MM.1S (cell line): ENCODE results near the gene ZMYND15.

ENCODE experiments used
- DNase-seq: peaks from one replicate; pipeline ENCODE4 v3.0.0-alpha.2; 2015
- H2AFZ ChIP-seq: fragments of 300-600 bp; sonication (generic); 2 replicates; pipeline ENCODE4 v1.6.0; 2016; ENCODE audit warnings: antibody characterized with exemption, low read length
- H3F3A ChIP-seq: fragments of 300-600 bp; sonication (generic); 2 replicates; pipeline ENCODE4 v1.6.1; 2016; ENCODE audit warnings: mild to moderate bottlenecking, antibody characterized with exemption, low read length, moderate library complexity, mixed read lengths; ENCODE audit not compliant: insufficient read depth
- H3K27ac ChIP-seq: fragments of 300-600 bp; sonication (generic); 2 replicates; pipeline ENCODE4 v1.5.1; 2016; ENCODE audit warnings: mild to moderate bottlenecking, low read length
- H3K27me3 ChIP-seq: fragments of 300-600 bp; sonication (generic); replicated peaks from 2 replicates; pipeline ENCODE4 v1.6.0; 2016; ENCODE audit warnings: low read length; ENCODE audit not compliant: insufficient read depth
- H3K36me3 ChIP-seq: fragments of 300-600 bp; sonication (generic); replicated peaks from 2 replicates; pipeline ENCODE4 v1.6.1; 2016; ENCODE audit warnings: mild to moderate bottlenecking, low read length, mixed read lengths; ENCODE audit not compliant: insufficient read depth
- H3K4me1 ChIP-seq: fragments of 300-600 bp; sonication (generic); 2 replicates; pipeline ENCODE4 v1.6.1; 2016; ENCODE audit warnings: low read length, mixed read lengths
- H3K4me2 ChIP-seq: fragments of 300-600 bp; sonication (generic); 2 replicates; pipeline ENCODE4 v1.6.0; 2016; ENCODE audit warnings: low read depth, low read length
- H3K4me3 ChIP-seq: fragments of 300-600 bp; sonication (generic); 2 replicates; pipeline ENCODE4 v1.5.1; 2016; ENCODE audit warnings: low read length, mixed read lengths
- H3K79me2 ChIP-seq: fragments of 300-600 bp; sonication (generic); 2 replicates; pipeline ENCODE4 v1.6.1; 2016; ENCODE audit warnings: mixed run types, low read length, mixed read lengths
- H3K9ac ChIP-seq: fragments of 300-600 bp; sonication (generic); 2 replicates; pipeline ENCODE4 v1.6.1; 2016; ENCODE audit warnings: low read length, mixed read lengths
- H3K9me2 ChIP-seq: fragments of 300-600 bp; sonication (generic); replicated peaks from 2 replicates; pipeline ENCODE4 v1.6.1; 2016; ENCODE audit warnings: mild to moderate bottlenecking, low read length, mixed read lengths; ENCODE audit not compliant: insufficient read depth
- H3K9me3 ChIP-seq: fragments of 300-600 bp; sonication (generic); replicated peaks from 2 replicates; pipeline ENCODE4 v1.6.1; 2016; ENCODE audit warnings: mild to moderate bottlenecking, low read length, mixed read lengths; ENCODE audit not compliant: insufficient read depth
- H4K20me1 ChIP-seq: fragments of 300-600 bp; sonication (generic); 2 replicates; pipeline ENCODE4 v1.6.1; 2016; ENCODE audit warnings: mild to moderate bottlenecking, low read length, moderate library complexity, mixed read lengths; ENCODE audit not compliant: insufficient read depth
- CTCF ChIP-seq: fragments of 300-600 bp; sonication (generic); IDR thresholded peaks from 2 replicates; pipeline ENCODE4 v1.5.1; 2016; ENCODE audit warnings: antibody characterized with exemption, low read length, mixed read lengths
- EZH2 ChIP-seq: fragments of 300-600 bp; sonication (generic); optimal IDR thresholded peaks from 2 replicates; pipeline ENCODE3; 2017; ENCODE audit warnings: low read depth, mild to moderate bottlenecking, antibody characterized with exemption, low read length, mixed read lengths
- EZH2phosphoT487 ChIP-seq: fragments of 300-600 bp; sonication (generic); IDR thresholded peaks from 2 replicates; pipeline ENCODE4 v1.6.1; 2018; ENCODE audit warnings: antibody characterized with exemption, low read length

The ZMYND15 gene

GRCh38 chr17:4748686-4749085 is 9.1 kb downstream of the ZMYND15 start:
- H3K4me3 ChIP-seq = no peak overlapping the region
- H4K20me1 ChIP-seq = no peaks in the 10 kb centered on the region
- TF ChIP-seq CTCF = no peak
- TF ChIP-seq EZH2 = no peak
- TF ChIP-seq EZH2phosphoT487 = no peak
- 0 out of 2 replicates have a peak, but pooled peaks cover 8% of the 10 kb centered on the region for H3F3A ChIP-seq
- peaks cover 12% of the 10 kb centered on the region; the same call in 1 of the 2 replicates for H3K4me1 ChIP-seq
- peaks cover 5% of the 10 kb centered on the region for H3K27me3 ChIP-seq
- no peaks in the 10 kb centered on the region for H3K36me3 ChIP-seq
- H3K27ac ChIP-seq = no peak overlapping the region
- no peaks in the 10 kb centered on the region for H3K9me3 ChIP-seq
- H3K4me2 ChIP-seq = no peak overlapping the region
- DNase-seq = no peak
- H3K9me2 ChIP-seq = no peaks in the 10 kb centered on the region
- H3K9ac ChIP-seq = no peak overlapping the region
- 0 out of 2 replicates have a peak overlapping the region, but pooled peaks have one; percentile 51 for H2AFZ ChIP-seq
- H3K79me2 ChIP-seq = no peaks in the 10 kb centered on the region

- TF ChIP-seq EZH2phosphoT487 (no peak), EZH2 (no peak), CTCF (no peak)
- no peak for DNase-seq
- H3K9me3 ChIP-seq = no peaks in the 10 kb centered on the region
- H3K36me3 ChIP-seq = no peaks in the 10 kb centered on the region
- H3K9ac ChIP-seq = no peak overlapping the region
- H3F3A ChIP-seq = 0 out of 2 replicates have a peak, but pooled peaks cover 8% of the 10 kb centered on the region
- H3K9me2 ChIP-seq = no peaks in the 10 kb centered on the region
- peaks cover 12% of the 10 kb centered on the region; the same call in 1 of the 2 replicates for H3K4me1 ChIP-seq
- H3K79me2 ChIP-seq = no peaks in the 10 kb centered on the region
- 0 out of 2 replicates have a peak overlapping the region, but pooled peaks have one; percentile 2 for H2AFZ ChIP-seq
- H3K27me3 ChIP-seq = peaks cover 9% of the 10 kb centered on the region
- 0 out of 2 replicates have a peak overlapping the region, but pooled peaks have one; percentile 4 for H3K4me3 ChIP-seq
- H3K27ac ChIP-seq = no peak overlapping the region
- H3K4me2 ChIP-seq = peak overlapping the region; percentile 5; the same call in 1 of the 2 replicates
- no peaks in the 10 kb centered on the region for H4K20me1 ChIP-seq
Observed at GRCh38 chr17:4750606-4751005, 11.0 kb downstream of the ZMYND15 start.

- Histone ChIP-seq H3F3A (0 out of 2 replicates have a peak, but pooled peaks cover 8% of the 10 kb centered on the region), H3K4me1 (peaks cover 12% of the 10 kb centered on the region; the same call in 1 of the 2 replicates), H3K9me2 (no peaks in the 10 kb centered on the region), H3K27ac (no peak overlapping the region), H3K9me3 (no peaks in the 10 kb centered on the region), H2AFZ (no peak overlapping the region), H3K36me3 (no peaks in the 10 kb centered on the region), H3K9ac (no peak overlapping the region), H3K79me2 (no peaks in the 10 kb centered on the region), H4K20me1 (no peaks in the 10 kb centered on the region), H3K4me3 (no peak overlapping the region), H3K27me3 (peaks cover 9% of the 10 kb centered on the region), H3K4me2 (no peak overlapping the region)
- DNase-seq = no peak
- TF ChIP-seq EZH2 (no peak), CTCF (no peak), EZH2phosphoT487 (no peak)
Observed at GRCh38 chr17:4751932-4752331, 12.3 kb downstream of the ZMYND15 start.
